Activated naive CD4-positive, alpha-beta T cell treated with anti-CD3 and anti-CD28 coated beads, Interleukin-2, amount 10 ng/mL, durations not matched to agents 7 days and 5 days (primary cell): ENCODE data around the gene ARL4D.
"Not testable (repeated sequence)": the region's sequence is repeated elsewhere in the genome, so short reads cannot be mapped to it uniquely, and the experiment has no call there.

Experiments
- CTCF ChIA-PET: fragments of 350-600 bp; sonication (Branson Sonifier 250); formaldehyde crosslinking; loops from one replicate; lab custom pipeline; 2021; ENCODE audit warnings: antibody characterized with exemption; lab: Charles Lee
- DNase-seq: peaks from one replicate; pipeline ENCODE4 v3.0.0-alpha.2; 2020
- H3K27ac Mint-ChIP-seq: one replicate; pipeline ENCODE4 v1.8.0; 2021; ENCODE audit warnings: mild to moderate bottlenecking, moderate library complexity, mixed read lengths
- H3K27me3 Mint-ChIP-seq: one replicate; pipeline ENCODE4 v1.8.0; 2021; ENCODE audit warnings: mild to moderate bottlenecking, mixed read lengths
- H3K36me3 Mint-ChIP-seq: one replicate; pipeline ENCODE4 v1.8.0; 2021; ENCODE audit warnings: mixed read lengths
- H3K4me1 Mint-ChIP-seq: one replicate; pipeline ENCODE4 v1.8.0; 2021; ENCODE audit warnings: mixed read lengths
- H3K4me3 Mint-ChIP-seq: one replicate; pipeline ENCODE4 v1.8.0; 2021; ENCODE audit warnings: mild to moderate bottlenecking, moderate library complexity, mixed read lengths
- H3K9me3 Mint-ChIP-seq: one replicate; pipeline ENCODE4 v1.8.0; 2021; ENCODE audit warnings: mixed read lengths

Gene ARL4D

GRCh38 chr17:43410557-43411368 is 12.0 kb downstream of the ARL4D start:
- CTCF ChIA-PET: interaction anchor here (1.2 kb wide), 1 partner anchor 17 kb away, joined by 3 read pairs; no protein-coding TSS in a partner anchor
- DNase-seq: no peak
- H3K4me3 Mint-ChIP-seq: no peak overlapping the region
- no peaks in the 10 kb centered on the region for H3K9me3 Mint-ChIP-seq
- H3K27ac Mint-ChIP-seq: no peak overlapping the region
- peaks cover 50% of the 10 kb centered on the region for H3K27me3 Mint-ChIP-seq
- H3K36me3 Mint-ChIP-seq: no peaks in the 10 kb centered on the region
- peaks cover 5% of the 10 kb centered on the region for H3K4me1 Mint-ChIP-seq

- no peak for DNase-seq
- Mint-ChIP-seq H3K27ac (no peak overlapping the region), H3K4me3 (no peak overlapping the region), H3K9me3 (no peaks in the 10 kb centered on the region), H3K36me3 (no peaks in the 10 kb centered on the region), H3K27me3 (peaks cover 50% of the 10 kb centered on the region), H3K4me1 (peaks cover 5% of the 10 kb centered on the region)
- CTCF ChIA-PET: no interaction called here
Observed at GRCh38 chr17:43411369-43411677, 12.5 kb downstream of the ARL4D start.

- peaks cover 54% of the 10 kb centered on the region for H3K27me3 Mint-ChIP-seq
- no peak overlapping the region for H3K4me3 Mint-ChIP-seq
- CTCF ChIA-PET: no interaction called here
- no peaks in the 10 kb centered on the region for H3K36me3 Mint-ChIP-seq
- no peak overlapping the region for H3K27ac Mint-ChIP-seq
- no peak for DNase-seq
- no peaks in the 10 kb centered on the region for H3K9me3 Mint-ChIP-seq
- H3K4me1 Mint-ChIP-seq: peaks cover 5% of the 10 kb centered on the region
Observed at GRCh38 chr17:43411749-43412148, 13.0 kb downstream of the ARL4D start.

GRCh38 chr17:43412166-43412565 is 13.4 kb downstream of the ARL4D start:
- Mint-ChIP-seq H3K36me3 (no peaks in the 10 kb centered on the region), H3K9me3 (no peaks in the 10 kb centered on the region), H3K4me1 (peaks cover 5% of the 10 kb centered on the region), H3K4me3 (no peak overlapping the region), H3K27me3 (peaks cover 57% of the 10 kb centered on the region), H3K27ac (no peak overlapping the region)
- no peak for DNase-seq
- CTCF ChIA-PET: no interaction called here

- Mint-ChIP-seq H3K9me3 (no peaks in the 10 kb centered on the region), H3K27ac (no peak overlapping the region), H3K36me3 (no peaks in the 10 kb centered on the region), H3K27me3 (peaks cover 29% of the 10 kb centered on the region), H3K4me1 (no peaks in the 10 kb centered on the region), H3K4me3 (no peak overlapping the region)
- CTCF ChIA-PET: no interaction called here
- no peak for DNase-seq
Observed at GRCh38 chr17:43416998-43417890, 18.5 kb downstream of the ARL4D start.

- DNase-seq: no peak
- Mint-ChIP-seq H3K27me3 (peaks cover 28% of the 10 kb centered on the region), H3K4me3 (no peak overlapping the region), H3K4me1 (no peaks in the 10 kb centered on the region), H3K27ac (no peak overlapping the region), H3K9me3 (no peaks in the 10 kb centered on the region), H3K36me3 (no peaks in the 10 kb centered on the region)
- CTCF ChIA-PET: no interaction called here
Observed at GRCh38 chr17:43418441-43419374, 19.9 kb downstream of the ARL4D start.

GRCh38 chr17:43419375-43419882 is 20.6 kb downstream of the ARL4D start:
- H3K4me1 Mint-ChIP-seq, H3K27ac Mint-ChIP-seq, H3K4me3 Mint-ChIP-seq, H3K36me3 Mint-ChIP-seq, H3K9me3 Mint-ChIP-seq, CTCF ChIA-PET, DNase-seq: not testable (repeated sequence)
- peaks cover 34% of the 10 kb centered on the region for H3K27me3 Mint-ChIP-seq

GRCh38 chr17:43423777-43424455 is 25.1 kb downstream of the ARL4D start:
- no peaks in the 10 kb centered on the region for H3K4me1 Mint-ChIP-seq
- CTCF ChIA-PET: interaction anchor here (0.6 kb wide), 1 partner anchor 17 kb away, joined by 4 read pairs; no protein-coding TSS in a partner anchor
- H3K27me3 Mint-ChIP-seq: peaks cover 35% of the 10 kb centered on the region
- no peak overlapping the region for H3K27ac Mint-ChIP-seq
- H3K36me3 Mint-ChIP-seq: no peaks in the 10 kb centered on the region
- DNase-seq: no peak
- H3K9me3 Mint-ChIP-seq: no peaks in the 10 kb centered on the region
- no peak overlapping the region for H3K4me3 Mint-ChIP-seq

GRCh38 chr17:43427362-43428043 is 28.7 kb downstream of the ARL4D start:
- H3K27ac Mint-ChIP-seq: no peak overlapping the region
- H3K4me3 Mint-ChIP-seq: no peak overlapping the region
- CTCF ChIA-PET: interaction anchor here (1.0 to 2.0 kb wide), 2 partner anchors 34 to 35 kb away, joined by 3 to 9 read pairs; no protein-coding TSS in a partner anchor
- peaks cover 56% of the 10 kb centered on the region for H3K27me3 Mint-ChIP-seq
- no peak for DNase-seq
- H3K9me3 Mint-ChIP-seq: no peaks in the 10 kb centered on the region
- no peaks in the 10 kb centered on the region for H3K4me1 Mint-ChIP-seq
- no peaks in the 10 kb centered on the region for H3K36me3 Mint-ChIP-seq

- Mint-ChIP-seq H3K27ac (no peak overlapping the region), H3K36me3 (no peaks in the 10 kb centered on the region), H3K4me1 (no peaks in the 10 kb centered on the region), H3K4me3 (no peak overlapping the region), H3K27me3 (peaks cover 59% of the 10 kb centered on the region), H3K9me3 (no peaks in the 10 kb centered on the region)
- no peak for DNase-seq
- CTCF ChIA-PET: interaction anchor here (1.0 to 2.0 kb wide), 2 partner anchors 35 to 36 kb away, joined by 3 to 9 read pairs; no protein-coding TSS in a partner anchor
Observed at GRCh38 chr17:43428524-43428923, 29.7 kb downstream of the ARL4D start.

- Mint-ChIP-seq H3K9me3 (no peaks in the 10 kb centered on the region), H3K4me1 (no peaks in the 10 kb centered on the region), H3K4me3 (no peak overlapping the region), H3K27ac (no peak overlapping the region), H3K36me3 (no peaks in the 10 kb centered on the region), H3K27me3 (peaks cover 50% of the 10 kb centered on the region)
- no peak for DNase-seq
- CTCF ChIA-PET: no interaction called here
Observed at GRCh38 chr17:43430936-43431713, 32.3 kb downstream of the ARL4D start.
